ENCODE results near the gene DHCR7.
"Not testable (repeated sequence)": the region's sequence is repeated elsewhere in the genome, so short reads cannot be mapped to it uniquely, and the experiment has no call there.

The DHCR7 gene

DNA sequence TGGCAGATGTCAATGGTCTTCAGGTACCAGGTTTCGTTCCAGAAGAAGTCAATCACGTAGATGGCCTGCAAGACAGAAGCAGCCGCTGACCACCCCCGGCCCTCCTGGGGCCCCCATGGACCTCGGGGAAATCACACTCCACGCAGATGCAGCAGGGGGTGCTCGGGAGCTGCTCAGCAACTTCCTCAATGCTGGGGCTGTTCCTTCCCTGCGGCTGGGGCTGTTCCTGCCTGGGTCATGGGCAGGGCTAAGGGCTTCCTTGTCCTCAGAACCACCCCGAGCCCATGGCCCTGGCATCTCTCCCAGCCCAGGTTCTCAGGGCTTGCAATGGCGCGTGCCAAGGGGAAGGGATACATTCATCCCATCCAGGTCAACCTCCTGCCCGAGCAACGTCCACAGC lies 10.3 kb downstream of the DHCR7 start:
- DNase-seq (ENCODE audit: low read depth): no peak

DNA sequence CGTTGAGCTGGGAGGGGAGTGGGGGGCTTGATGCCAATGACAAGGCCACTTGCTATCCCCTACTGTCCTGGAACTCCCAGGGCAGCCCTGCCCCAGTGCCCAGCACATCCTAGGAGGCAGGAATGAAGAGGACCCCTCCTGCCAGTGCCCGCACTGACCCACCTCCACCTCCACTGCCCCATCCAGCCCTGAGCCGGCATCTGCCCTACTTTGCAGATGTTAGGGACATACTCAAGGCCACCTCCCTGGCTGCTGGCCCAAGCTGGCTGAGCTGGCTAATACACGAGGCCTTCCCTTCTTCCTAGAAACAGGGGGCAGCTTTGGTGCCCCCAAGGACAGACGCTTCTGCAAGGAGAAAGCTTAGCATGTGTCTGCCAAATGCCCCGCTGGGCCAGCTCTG lies 10.8 kb downstream of the DHCR7 start:
- DNase-seq (ENCODE audit: low read depth): no peak

DNA sequence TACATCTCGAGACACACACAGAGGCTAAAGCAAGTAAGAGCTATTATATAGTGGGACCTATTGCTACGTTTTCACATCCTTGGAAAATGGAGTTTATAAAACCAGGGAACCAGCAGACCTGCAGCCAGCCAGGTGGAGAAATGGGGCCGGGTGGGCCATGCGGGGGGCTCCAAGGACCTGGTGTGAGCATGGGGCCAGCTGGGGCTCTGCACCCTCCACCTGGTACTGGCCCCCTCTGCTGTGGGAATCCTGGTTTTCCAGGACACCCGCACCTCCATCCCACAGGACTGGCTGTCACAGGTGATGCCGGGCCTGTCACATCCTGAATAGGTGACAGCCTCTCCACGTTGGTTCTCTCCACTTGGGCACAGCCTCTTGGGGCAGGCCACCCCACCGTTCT lies 11.3 kb downstream of the DHCR7 start:
- no peak for DNase-seq (ENCODE audit: low read depth)

DNA sequence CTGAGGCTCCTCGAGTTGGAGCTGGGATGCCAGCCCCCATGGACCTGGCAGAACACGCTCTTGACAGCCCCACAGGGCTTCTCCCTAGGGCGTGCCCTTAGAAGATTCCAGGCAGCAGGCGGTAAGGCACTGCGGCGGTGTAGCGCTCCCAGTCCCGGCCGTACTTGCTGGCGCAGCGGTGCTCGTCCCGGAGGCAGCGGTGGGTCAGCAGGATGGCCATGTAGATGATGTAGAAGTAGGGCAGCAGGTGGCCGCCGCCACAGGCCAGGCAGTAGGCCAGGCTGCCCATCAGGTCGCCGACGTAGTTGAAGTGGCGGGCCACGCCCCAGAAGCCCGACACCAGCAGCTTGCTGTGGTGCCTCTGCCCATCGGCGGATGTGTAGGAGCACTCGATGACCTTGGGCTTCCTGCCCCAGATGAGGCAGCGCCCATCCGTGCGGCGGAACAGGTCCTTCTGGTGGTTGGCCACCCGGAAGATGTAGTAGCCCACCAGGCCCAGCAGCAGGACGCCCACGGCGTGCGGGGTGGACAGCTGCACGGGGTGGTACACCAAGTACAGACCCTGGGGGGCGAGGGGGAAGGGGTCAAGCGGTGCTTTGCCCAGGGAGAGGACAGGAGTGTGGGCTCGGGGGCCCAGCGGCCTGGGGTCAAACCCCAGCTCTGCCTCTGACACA lies 12.8 kb downstream of the DHCR7 start:
- DNase-seq (ENCODE audit: low read depth): no peak

DNA sequence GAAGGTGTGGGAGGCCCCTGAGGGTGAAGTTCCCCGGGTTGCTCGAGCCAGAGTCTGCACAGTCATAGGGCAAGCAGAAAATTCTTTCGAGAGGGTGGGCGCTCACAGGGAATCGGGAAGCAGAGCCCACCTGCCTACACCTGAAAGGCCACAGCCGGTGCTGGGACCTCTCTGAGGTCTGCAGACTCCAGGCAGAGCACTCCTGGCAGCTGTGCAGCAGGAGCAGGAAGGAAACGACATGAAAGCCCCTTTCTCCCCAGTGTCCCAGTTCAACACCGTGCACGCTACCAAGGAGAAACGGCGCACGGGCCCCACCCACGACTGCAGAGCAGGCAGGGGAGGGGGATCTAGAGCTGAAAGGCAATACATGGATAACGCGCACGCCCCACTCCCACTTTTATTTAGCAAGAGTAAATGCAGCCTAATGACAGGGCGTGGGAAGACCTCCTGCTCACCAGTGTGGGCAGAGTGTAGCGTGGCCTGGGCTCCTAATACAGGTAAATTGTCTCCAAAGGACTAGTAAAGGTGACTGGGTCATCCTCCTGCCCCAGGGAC lies 13.5 kb downstream of the DHCR7 start:
- no peak for DNase-seq (ENCODE audit: low read depth)

DNA sequence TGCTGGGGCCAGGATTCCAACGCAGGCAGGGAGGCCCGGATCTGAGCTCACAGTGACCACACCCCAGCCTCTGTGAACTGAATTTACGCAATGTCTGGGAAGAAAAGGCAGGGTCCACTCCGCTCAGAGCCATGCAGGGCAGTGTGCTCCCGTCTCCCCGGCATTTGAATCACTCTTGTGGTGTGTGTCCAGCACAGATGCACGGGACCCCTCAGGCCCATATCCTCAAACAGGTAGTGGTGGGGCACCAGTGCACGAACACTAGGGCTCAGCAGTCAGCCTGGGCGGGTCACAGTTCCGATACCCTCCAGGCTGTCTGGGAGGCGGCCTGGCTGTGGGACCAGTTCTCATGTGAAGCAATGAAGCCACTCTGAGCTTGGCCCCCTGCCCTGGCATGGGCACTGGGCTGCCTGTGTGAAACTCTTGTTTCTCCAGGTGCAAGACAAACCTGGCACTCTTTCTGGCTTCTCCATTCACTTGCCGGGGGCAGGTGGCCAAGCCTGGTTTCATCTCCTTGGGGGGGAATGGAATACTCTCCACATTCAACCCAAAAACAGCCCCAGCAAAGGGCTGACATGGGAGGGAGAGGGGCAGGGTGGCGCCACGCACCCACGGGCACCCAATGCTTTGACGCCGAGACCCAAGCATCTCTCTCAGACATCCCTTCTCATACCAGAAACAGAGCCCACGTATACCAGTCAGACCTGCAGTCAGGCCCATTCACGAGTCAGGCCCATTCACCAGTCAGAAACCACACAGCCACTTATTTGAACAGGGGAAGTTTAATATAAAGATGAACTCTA lies 14.3 kb downstream of the DHCR7 start:
- no peak for DNase-seq (ENCODE audit: low read depth)

DNA sequence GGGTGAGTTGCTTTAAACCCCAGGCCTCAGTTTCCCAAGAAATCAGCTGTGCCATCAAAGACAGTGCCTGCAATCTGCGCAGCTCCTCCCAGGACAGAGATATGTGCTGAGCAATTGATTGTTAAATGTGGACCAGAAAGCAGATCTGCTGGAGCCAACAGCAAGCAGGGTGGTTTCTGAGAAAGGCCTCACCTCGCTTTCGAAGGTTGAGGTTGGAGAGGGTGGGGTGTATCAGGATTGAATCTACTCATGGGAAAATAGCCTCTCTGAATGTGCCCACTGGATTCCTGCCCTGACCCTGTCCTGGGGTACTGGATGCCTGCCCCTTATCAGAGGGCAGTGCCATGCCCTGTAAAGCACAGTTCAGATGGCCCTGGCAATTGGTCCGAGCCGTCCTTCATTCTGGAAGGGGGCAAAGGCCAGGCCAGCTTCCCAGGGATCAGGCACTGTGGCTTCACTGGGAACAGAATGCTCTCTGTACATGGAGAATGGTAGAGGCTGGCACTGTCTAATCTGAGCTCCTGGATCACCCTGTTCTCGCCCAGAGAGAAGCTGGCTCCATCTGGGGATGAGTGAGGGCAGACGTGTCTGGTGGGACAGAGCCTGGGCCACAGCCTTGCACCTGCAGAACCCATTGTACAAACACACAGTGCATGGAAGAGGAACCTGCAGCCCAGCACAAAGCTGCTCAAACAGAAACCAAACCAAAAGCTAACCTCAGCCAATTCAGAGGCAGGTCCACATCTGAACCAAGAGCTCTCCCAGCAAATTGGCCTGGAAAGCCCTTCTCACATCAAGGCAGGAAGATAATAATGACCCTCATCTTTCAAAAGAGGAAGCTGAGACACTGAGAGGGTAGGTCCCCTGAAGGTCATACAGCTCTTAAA lies 15.2 kb downstream of the DHCR7 start:
- no peak for DNase-seq (ENCODE audit: low read depth)

DNA sequence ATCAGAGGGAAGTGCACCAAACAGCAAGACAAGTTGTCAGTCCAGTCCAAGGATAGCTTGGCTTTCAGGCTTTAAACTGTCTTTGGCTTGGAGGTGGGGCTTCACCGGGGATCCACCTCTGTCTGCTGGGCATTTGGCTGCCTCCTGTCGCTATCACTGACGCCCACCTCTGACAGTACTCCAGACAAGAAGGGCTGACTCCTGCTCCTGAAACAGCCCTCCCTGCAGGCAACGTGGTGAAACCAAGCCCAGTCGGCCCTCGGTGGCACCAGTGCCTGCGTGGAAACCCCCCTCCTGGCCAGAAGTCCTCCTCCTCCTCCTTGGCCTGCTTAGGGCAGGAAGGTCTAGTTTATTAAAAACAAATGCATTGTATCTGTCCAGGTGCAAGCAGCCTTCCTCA lies 16.9 kb downstream of the DHCR7 start:
- DNase-seq (ENCODE audit: low read depth): no peak

DNA sequence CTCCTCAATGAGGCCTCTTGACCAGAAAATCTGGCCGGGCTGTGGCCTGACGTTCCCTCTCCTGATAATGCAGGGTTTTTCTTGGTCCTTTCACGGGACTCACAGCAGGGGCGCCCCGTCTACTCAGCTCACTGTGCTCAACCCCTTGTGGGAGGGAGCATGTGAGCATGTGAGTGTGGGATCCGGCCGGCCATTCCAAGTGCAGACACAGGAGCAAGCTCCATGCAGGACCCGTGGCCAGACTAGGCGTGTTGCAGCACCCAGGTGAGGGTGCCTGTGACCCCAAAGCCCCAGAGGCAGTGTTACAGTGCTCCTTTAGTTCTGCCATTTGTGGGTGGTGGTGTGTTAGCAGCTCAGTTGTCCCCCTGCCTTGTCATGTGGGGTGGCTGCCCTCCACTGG lies 18.0 kb downstream of the DHCR7 start:
- DNase-seq (ENCODE audit: low read depth): no peak

DNA sequence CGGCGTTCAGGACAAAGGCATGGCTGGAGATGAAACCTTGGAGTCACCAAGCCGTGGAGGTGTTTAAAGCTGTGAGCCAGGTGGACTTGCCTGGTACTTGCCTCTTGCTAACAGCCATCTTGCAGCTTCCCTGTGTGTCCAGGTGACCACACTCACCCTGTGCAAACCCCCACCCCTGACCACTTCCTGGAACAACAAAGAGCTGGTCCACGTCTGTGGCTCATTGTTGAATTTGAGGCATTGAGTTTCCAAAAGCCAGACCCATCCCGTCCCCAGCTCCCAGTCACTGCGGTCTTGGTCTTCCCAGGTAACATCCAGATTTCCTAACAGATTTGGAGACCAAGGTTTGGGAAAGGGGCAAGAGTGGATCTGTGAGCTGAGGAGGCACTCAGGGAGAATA lies 18.5 kb downstream of the DHCR7 start:
- no peak for DNase-seq (ENCODE audit: low read depth)

DNA sequence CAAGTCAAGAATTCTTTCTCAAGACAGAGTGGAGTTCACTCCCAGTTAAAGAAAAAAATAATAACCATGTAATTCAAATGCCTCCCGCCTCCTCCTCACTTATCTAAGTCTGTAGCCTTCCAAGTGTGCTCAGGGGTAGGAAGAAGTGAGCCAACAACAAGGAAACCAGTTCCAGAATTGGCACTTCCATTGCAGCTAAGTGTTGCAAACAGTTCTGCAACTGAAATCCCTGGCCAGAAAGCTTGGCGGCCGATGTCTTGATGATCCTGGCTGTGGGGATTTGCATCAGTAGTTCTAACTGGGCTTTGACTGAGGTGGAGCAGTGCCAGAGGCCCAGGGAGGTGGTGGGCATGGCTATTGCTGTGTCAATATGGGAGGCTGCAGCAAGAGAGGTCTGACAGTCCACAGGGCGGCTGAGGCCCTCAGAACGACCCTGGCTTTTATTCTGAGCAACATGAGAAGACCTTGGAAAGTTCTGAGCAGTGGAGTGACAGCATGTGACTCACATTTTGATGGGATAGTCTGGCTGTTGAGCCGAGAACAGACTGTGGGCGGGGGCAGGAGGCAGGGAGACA lies 19.2 kb downstream of the DHCR7 start:
- DNase-seq (ENCODE audit: low read depth): no peak

DNA sequence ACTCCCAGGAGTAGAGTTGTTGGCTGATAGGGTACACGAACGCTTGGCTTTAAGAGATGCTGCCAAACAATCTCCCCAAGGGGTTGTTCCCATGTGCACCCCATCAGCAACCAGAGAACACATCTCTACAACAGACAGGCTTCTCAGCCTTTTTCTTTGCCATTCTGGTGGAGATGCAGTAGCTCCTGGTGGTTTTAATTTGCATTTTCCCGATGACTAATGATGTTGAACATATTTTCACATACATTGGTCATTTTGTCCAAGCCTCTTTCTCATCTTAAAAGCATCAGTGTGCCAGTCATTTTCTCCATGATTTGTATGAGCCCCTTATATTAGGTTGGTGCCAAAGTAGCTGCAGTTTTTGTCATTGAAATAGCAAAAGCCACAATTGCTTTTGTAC lies 21.8 kb downstream of the DHCR7 start:
- DNase-seq (ENCODE audit: low read depth): no peak

DNA sequence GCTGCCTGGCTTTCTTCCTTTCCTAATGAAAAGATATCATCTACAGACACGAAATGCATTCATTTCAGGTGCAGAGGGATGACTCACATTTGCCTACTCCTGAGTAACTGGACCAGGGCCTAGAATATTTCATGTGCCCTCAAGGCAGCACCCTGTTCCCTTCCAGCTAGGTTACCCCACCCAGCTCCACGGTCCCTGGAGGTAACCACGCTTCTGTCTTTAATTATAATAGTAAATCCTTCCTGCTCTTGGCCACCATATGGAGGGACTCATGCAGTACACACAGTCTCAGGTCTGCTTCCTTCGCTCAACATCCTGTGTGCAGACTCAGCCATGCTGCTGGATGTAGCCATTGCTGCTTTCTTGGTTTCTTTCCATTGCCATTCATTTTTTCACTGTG lies 22.3 kb downstream of the DHCR7 start:
- DNase-seq (ENCODE audit: low read depth): no peak

DNA sequence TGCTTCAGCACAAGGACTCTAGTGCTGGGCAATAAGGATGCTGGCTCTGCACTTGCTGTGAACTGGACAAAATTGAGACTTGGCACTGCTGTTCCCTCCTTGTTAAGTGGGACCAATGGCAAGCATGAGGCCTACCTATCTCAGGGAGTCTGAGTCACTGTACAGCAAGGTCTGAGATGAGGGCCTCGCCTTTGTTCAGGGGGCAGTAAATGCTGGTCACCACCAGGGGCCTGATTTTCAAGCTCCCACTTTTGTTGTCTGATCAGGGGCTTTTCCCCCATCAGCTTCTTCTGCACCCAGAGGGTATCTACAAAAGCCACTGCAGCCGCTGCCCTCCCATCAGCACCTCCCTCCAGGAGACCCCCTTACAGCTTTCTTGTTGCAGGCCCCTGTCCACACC lies 22.8 kb downstream of the DHCR7 start:
- no peak for DNase-seq (ENCODE audit: low read depth)

DNA sequence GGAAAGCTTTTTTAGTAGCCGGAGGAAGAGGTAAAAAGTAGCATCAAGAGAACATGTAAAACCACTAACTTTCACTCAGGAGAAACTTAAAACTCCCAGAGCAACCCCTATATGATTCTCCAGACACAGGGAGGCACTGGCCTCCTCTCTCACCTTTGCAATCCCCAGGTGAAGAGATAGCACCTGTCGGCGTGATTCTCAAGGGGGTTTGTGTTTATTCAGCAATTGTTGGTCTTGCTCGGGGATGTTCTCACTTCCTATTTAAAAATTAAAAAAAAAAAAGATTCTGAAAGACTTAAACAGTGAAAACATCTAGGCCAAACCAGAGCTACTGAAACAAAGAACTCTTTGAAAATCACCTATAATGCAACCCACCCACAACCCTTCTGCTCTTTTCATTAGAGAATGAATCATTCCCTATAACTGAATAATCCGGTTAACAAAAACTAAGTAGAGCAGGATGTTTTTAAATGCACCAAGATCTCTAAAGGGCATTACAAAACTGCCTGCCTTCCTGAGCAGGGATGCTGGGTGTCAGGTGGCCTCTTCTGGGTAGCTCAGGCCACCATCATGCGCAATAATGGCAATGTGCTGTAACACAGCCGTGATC lies 24.9 kb downstream of the DHCR7 start:
- DNase-seq (ENCODE audit: low read depth): no peak

DNA sequence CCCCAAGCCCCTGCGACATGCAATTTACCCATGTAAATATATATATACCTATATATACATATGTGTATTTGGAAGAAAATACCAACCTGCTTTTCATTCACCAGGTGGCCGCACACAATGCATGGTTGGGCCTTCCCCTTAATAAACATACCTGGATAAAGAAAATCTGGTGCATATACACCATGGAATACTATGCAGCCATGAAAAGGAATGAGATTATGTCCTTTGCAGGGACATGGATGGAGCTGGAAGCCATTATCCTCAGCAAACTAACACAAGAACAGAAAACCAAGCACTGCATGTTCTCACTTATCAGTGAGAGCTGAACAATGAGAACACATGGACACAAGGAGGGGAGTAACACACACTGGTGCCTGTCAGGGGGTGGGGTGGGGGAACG lies 25.9 kb downstream of the DHCR7 start:
- not testable (repeated sequence) for DNase-seq (ENCODE audit: low read depth)

DNA sequence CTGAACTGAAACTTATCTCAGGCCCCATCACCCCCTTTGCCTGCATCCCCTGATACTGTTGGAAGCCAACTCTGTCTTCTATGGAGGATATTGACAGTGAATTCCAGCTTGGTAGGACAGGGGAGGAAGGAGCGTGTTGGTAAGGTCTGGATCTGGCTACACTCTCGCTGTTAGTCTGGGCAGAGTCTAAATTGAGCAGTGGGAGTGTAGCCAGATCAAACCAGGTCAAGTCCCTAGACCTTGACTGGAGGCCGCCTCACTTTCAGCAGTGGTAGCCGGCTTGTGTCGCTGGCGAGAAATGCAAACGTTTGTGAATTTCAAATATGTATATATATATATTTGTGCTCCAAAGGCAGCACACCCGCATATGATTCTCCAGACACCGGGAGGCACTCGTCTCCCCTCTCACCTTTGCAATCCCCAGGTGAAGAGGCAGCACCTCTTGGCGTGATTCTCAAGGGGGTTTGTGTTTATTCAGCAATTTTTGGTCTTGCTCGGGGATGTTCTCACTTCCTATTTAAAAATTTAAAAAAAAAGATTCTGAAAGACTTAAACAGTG lies 26.7 kb downstream of the DHCR7 start:
- no peak for DNase-seq (ENCODE audit: low read depth)

DNA sequence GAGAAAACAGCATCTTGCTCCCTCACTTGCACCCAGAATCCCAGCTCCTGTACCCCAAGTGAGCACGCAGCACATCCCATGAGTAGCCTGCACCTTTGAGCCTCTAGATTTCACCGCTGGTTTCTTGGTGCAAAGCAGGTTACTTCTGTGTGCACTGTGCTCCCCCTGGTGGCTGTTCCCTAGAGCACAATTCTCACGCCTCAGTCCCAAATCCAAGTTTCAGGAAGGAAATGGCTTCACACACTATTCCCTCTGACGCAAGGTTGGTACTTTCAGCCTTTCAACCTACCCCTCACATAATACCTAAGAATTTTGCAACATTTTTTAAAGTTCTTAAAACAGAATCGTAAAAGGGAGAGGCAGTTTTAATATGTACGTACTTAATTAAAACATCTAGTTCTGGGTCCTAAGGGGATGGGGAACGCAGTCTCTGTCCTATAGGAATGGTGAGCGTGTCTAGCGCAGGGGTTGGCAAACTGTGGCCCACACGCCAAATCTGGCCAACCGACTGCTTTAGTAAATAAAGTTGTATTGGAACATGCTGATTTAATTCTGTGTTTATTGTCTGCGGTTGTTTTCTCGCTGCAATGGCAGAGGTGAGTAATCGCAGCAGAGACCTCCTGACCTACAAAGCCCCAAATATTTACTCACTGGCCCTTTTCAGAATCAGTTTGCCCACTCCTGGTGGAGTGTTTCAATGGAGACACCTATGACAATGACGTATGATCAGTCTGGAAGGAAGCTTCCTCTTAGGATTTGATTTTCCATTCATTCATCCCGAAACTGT lies 27.5 kb downstream of the DHCR7 start:
- no peak for DNase-seq (ENCODE audit: low read depth)

DNA sequence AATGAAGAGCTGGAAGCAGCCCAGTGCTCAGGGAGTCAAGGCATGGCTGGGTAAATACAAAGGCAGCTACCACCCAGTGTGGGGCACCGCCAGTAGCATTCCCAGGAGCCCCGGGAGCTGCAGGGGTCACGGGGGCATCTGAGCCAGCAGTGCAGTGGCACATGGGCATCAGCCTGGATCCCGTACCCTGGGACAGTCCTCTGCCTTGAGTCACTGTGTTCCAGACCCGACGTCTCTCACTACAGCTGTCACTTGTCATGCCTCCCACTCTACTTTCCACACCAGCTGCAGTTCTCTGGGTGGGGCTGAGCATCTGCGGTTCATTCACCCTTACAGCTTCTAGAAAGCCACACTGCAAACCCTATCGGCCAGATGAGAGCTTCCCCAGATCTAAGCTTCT lies 29.6 kb downstream of the DHCR7 start:
- DNase-seq (ENCODE audit: low read depth): no peak

DNA sequence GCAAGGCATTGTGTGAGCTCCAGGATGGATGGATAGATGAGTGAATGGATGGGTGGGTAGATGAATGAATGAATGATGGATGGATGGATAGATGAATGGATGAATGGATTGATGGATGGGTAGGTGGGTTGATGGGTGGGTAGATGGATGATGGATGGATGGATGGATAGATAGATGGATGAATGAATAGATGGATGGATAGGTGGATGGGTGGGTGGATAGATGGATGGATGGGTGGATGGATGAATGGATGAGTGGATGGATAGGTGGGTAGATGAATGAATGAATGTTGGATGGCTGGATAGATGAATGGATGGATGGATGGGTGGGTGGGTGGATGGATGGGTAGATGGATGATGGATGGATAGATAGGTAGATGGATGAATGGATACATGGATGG lies 33.5 kb downstream of the DHCR7 start:
- DNase-seq (ENCODE audit: low read depth): no peak
